OCI-LY7 (cell line): ENCODE data around the gene FBXL17.

Experiments
- CTCF ChIP-seq: fragments of 200-600 bp; sonication (generic); conservative IDR thresholded peaks from 2 replicates; pipeline ENCODE4 v1.5.1; 2014; ENCODE audit warnings: mild to moderate bottlenecking, antibody characterized with exemption, low read length, moderate library complexity, mixed read lengths
- EZH2phosphoT487 ChIP-seq: fragments of 200-600 bp; sonication (generic); IDR thresholded peaks from 2 replicates; pipeline ENCODE4 v1.6.1; 2018; ENCODE audit warnings: low read depth, borderline replicate concordance, mild to moderate bottlenecking, mixed run types, antibody characterized with exemption, low read length, moderate library complexity, mixed read lengths

GRCh38 chr5:108303611-108304010 is 78.3 kb downstream of the FBXL17 start:
- TF ChIP-seq CTCF (no peak), EZH2phosphoT487 (no peak)
